Suprapubic skin (tissue), 4 donors: Measurements from ENCODE around the gene SCUBE1. TPM values are rescaled to one million over a fixed set of nuclear protein-coding genes. Genes with fewer than 3 reads are reported as not detected.

Experiments
- DNase-seq, 2 donors: peaks; one replicate each; pipeline ENCODE4 v3.0.0-alpha.2; 2019; ENCODE audit warnings: low spot score in 2 of 2
- H3K27ac ChIP-seq: fragments of 200-600 bp; sonication (generic); one replicate; pipeline ENCODE4 v1.5.1; 2019
- H3K27me3 ChIP-seq: fragments of 200-600 bp; sonication (generic); one replicate; pipeline ENCODE4 v1.5.1; 2019
- H3K36me3 ChIP-seq: fragments of 200-600 bp; sonication (generic); one replicate; pipeline ENCODE4 v1.5.1; 2019
- H3K4me1 ChIP-seq: fragments of 200-600 bp; sonication (generic); one replicate; pipeline ENCODE4 v1.5.1; 2019
- H3K4me3 ChIP-seq: fragments of 200-600 bp; sonication (generic); one replicate; pipeline ENCODE4 v1.5.1; 2019; ENCODE audit warnings: mild to moderate bottlenecking
- H3K9me3 ChIP-seq: fragments of 200-600 bp; sonication (generic); one replicate; pipeline ENCODE4 v1.5.1; 2019
- CTCF ChIP-seq, 2 donors: fragments of 200-600 bp in 1 of 2; fragments of 450-650 bp in 1 of 2; sonication (generic) in 1 of 2; IDR thresholded peaks; one replicate each; pipeline ENCODE4 v1.5.1; 2016 to 2019; ENCODE audit warnings: antibody characterized with exemption in 2 of 2, mild to moderate bottlenecking in 1 of 2, moderate library complexity in 1 of 2
- EP300 ChIP-seq: sonication (generic); formaldehyde crosslinking; IDR thresholded peaks from one replicate; pipeline ENCODE4 v1.6.1; 2017; ENCODE audit warnings: antibody characterized with exemption
- POLR2A ChIP-seq, 2 donors: fragments of 450-650 bp; IDR thresholded peaks; one replicate each; pipeline ENCODE4 v1.6.1; 2017; ENCODE audit warnings: antibody characterized with exemption in 2 of 2, mild to moderate bottlenecking in 2 of 2, moderate library complexity in 2 of 2
- POLR2AphosphoS5 ChIP-seq, 3 donors: sonication (generic); formaldehyde crosslinking; IDR thresholded peaks; one replicate each; pipeline ENCODE4 v1.6.1; 2017; ENCODE audit warnings: antibody characterized with exemption in 3 of 3
- WGBS: methylation state at CpG from one replicate; pipeline ENCODE4 v1.1.5; 2018; 5-methylcytosine and 5-hydroxymethylcytosine counted together
- total RNA-seq, 4 donors: library from RNA; depleted of rRNA; stranded (reverse); fragments of >200 nt; gene quantifications; one replicate each; pipeline ENCODE4 v1.1.0, GENCODE V29; 2016

SCUBE1 gene
- total RNA-seq, 4 donors from 2014 or later: 0.47 to 1.1 (median 0.78) TPM

GRCh38 chr22:43230971-43231723 is 112.0 kb downstream of the SCUBE1 start:
- Histone ChIP-seq H3K4me1 (no peaks in the 10 kb centered on the region), H3K27ac (no peak overlapping the region), H3K9me3 (no peaks in the 10 kb centered on the region), H3K4me3 (no peak overlapping the region), H3K36me3 (no peaks in the 10 kb centered on the region), H3K27me3 (peaks cover 19% of the 10 kb centered on the region)
- TF ChIP-seq EP300 (no peak), POLR2A (IDR thresholded peaks at IDR 0.05) (no peak), POLR2AphosphoS5 (IDR thresholded peaks at IDR 0.05) (no peak), CTCF (IDR thresholded peaks at IDR 0.05) (peak; percentile 52 to 95)
- 22% methylated on average over 21 of the region's 23 CpGs for WGBS
- no peak for DNase-seq

- H3K27ac ChIP-seq: no peak overlapping the region
- no CpG with 5 or more reads among the region's 9 CpGs for WGBS
These were observed 112.6 kb downstream of the SCUBE1 start for GRCh38 chr22:43230571-43230970.

GRCh38 chr22:43228863-43229262 is 114.3 kb downstream of the SCUBE1 start:
- no peaks in the 10 kb centered on the region for H3K4me1 ChIP-seq
- peaks cover 15% of the 10 kb centered on the region for H3K27me3 ChIP-seq
- H3K36me3 ChIP-seq: no peaks in the 10 kb centered on the region
- DNase-seq: no peak
- H3K27ac ChIP-seq: no peak overlapping the region
- 95% methylated on average over 12 of the region's 19 CpGs for whole genome bisulfite sequencing
- TF ChIP-seq EP300 (no peak), CTCF (IDR thresholded peaks at IDR 0.05) (no peak), POLR2A (IDR thresholded peaks at IDR 0.05) (no peak), POLR2AphosphoS5 (IDR thresholded peaks at IDR 0.05) (no peak)
- no peaks in the 10 kb centered on the region for H3K9me3 ChIP-seq
- no peak overlapping the region for H3K4me3 ChIP-seq

More at GRCh38 chr22:43230571-43230970, 112.6 kb downstream of the SCUBE1 start:
- Histone ChIP-seq H3K27me3 (peaks cover 19% of the 10 kb centered on the region), H3K4me1 (no peaks in the 10 kb centered on the region), H3K9me3 (no peaks in the 10 kb centered on the region), H3K36me3 (no peaks in the 10 kb centered on the region), H3K4me3 (no peak overlapping the region)
- TF ChIP-seq POLR2AphosphoS5 (IDR thresholded peaks at IDR 0.05) (no peak), POLR2A (IDR thresholded peaks at IDR 0.05) (no peak), CTCF (IDR thresholded peaks at IDR 0.05) (no peak), EP300 (no peak)
- no peak for DNase-seq

GRCh38 chr22:43228330-43228729 is 114.8 kb downstream of the SCUBE1 start:
- Histone ChIP-seq H3K27ac (no peak overlapping the region), H3K9me3 (no peaks in the 10 kb centered on the region), H3K4me3 (no peak overlapping the region), H3K36me3 (no peaks in the 10 kb centered on the region), H3K4me1 (no peaks in the 10 kb centered on the region), H3K27me3 (peaks cover 15% of the 10 kb centered on the region)
- 75% methylated on average over 8 of the region's 8 CpGs for WGBS
- DNase-seq: no peak
- TF ChIP-seq POLR2A (IDR thresholded peaks at IDR 0.05): no peak
- no peak for TF ChIP-seq POLR2AphosphoS5 (IDR thresholded peaks at IDR 0.05)
- TF ChIP-seq CTCF (IDR thresholded peaks at IDR 0.05): peak in 1 of 2 donors; percentile 6

GRCh38 chr22:43227239-43227630 is 115.9 kb downstream of the SCUBE1 start:
- H3K27ac ChIP-seq: no peak overlapping the region
- H3K27me3 ChIP-seq: peaks cover 10% of the 10 kb centered on the region
- 55% methylated on average over 4 of the region's 17 CpGs for WGBS
- H3K36me3 ChIP-seq: no peaks in the 10 kb centered on the region
- H3K4me3 ChIP-seq: no peak overlapping the region
- no peaks in the 10 kb centered on the region for H3K9me3 ChIP-seq
- H3K4me1 ChIP-seq: peaks cover 2% of the 10 kb centered on the region
- no peak for DNase-seq
- TF ChIP-seq POLR2A (IDR thresholded peaks at IDR 0.05) (no peak), EP300 (no peak), CTCF (IDR thresholded peaks at IDR 0.05) (no peak), POLR2AphosphoS5 (IDR thresholded peaks at IDR 0.05) (no peak)
